ENCODE data around the gene MYL6. TPM values are rescaled to one million over a fixed set of nuclear protein-coding genes. Genes with fewer than 3 reads are reported as not detected.

The MYL6 gene
- total RNA-seq, 4 donors from 2014 or later = 1,103 to 4,858 (median 2,577) TPM

- Histone ChIP-seq H3K36me3 (no peaks in the 10 kb centered on the region), H3K27me3 (no peaks in the 10 kb centered on the region), H3K9me3 (no peaks in the 10 kb centered on the region), H3K27ac (peak overlapping the region; percentile 98), H3K4me3 (peak overlapping the region in 1 of 2 donors; percentile 91), H3K4me1 (peaks cover 5 to 14% of the 10 kb centered on the region in 2 donors)
- DNase-seq = peak; percentile 79 to 85
- intact Hi-C loops (cut with DNase I; ENCODE audit: low total_unique reads) = loop anchor here (5.0 kb wide), 1 partner anchor 103 kb away; the partner anchor contains the start of genes NABP2 and RNF41
- TF ChIP-seq POLR2A (IDR thresholded peaks at IDR 0.05) = no peak
- peak; percentile 72 to 94 (median 88) for TF ChIP-seq CTCF (IDR thresholded peaks at IDR 0.05)
Observed at GRCh38 chr12:56119361-56119796, 38.8 kb upstream of the MYL6 start.

- H3K36me3 ChIP-seq = no peaks in the 10 kb centered on the region
- H3K9me3 ChIP-seq = no peaks in the 10 kb centered on the region
- no peak for DNase-seq
- TF ChIP-seq POLR2A (IDR thresholded peaks at IDR 0.05) = no peak
- no peak for TF ChIP-seq CTCF (IDR thresholded peaks at IDR 0.05)
- H3K4me3 ChIP-seq = no peak overlapping the region
- peak overlapping the region; percentile 98 for H3K27ac ChIP-seq
- H3K4me1 ChIP-seq = peaks cover 5 to 14% of the 10 kb centered on the region in 2 donors
- no peaks in the 10 kb centered on the region for H3K27me3 ChIP-seq
- intact Hi-C loops (cut with DNase I; ENCODE audit: low total_unique reads) = no loop called here
Observed at GRCh38 chr12:56120158-56120846, 37.9 kb upstream of the MYL6 start.

- intact Hi-C loops (cut with DNase I; ENCODE audit: low total_unique reads) = no loop called here
- Histone ChIP-seq H3K27me3 (no peaks in the 10 kb centered on the region), H3K36me3 (no peaks in the 10 kb centered on the region), H3K4me3 (no peak overlapping the region), H3K4me1 (peaks cover 5 to 20% of the 10 kb centered on the region in 2 donors), H3K27ac (peak overlapping the region in 1 of 2 donors; percentile 98), H3K9me3 (no peaks in the 10 kb centered on the region)
- TF ChIP-seq CTCF (IDR thresholded peaks at IDR 0.05) = no peak
- no peak for TF ChIP-seq POLR2A (IDR thresholded peaks at IDR 0.05)
- DNase-seq = no peak
Observed at GRCh38 chr12:56121204-56121870, 36.8 kb upstream of the MYL6 start.

GRCh38 chr12:56122637-56123036 lies 35.5 kb upstream of the MYL6 start:
- intact Hi-C loops (cut with DNase I; ENCODE audit: low total_unique reads) = no loop called here
- no peaks in the 10 kb centered on the region for H3K9me3 ChIP-seq
- TF ChIP-seq CTCF (IDR thresholded peaks at IDR 0.05) (no peak), POLR2A (IDR thresholded peaks at IDR 0.05) (no peak)
- H3K4me3 ChIP-seq = no peak overlapping the region
- peak overlapping the region in 1 of 2 donors; percentile 30 for H3K27ac ChIP-seq
- DNase-seq = no peak
- H3K36me3 ChIP-seq = no peaks in the 10 kb centered on the region
- H3K4me1 ChIP-seq = peaks cover 13 to 20% of the 10 kb centered on the region in 2 donors
- H3K27me3 ChIP-seq = no peaks in the 10 kb centered on the region

GRCh38 chr12:56124133-56124532 lies 34.0 kb upstream of the MYL6 start:
- Histone ChIP-seq H3K27me3 (no peaks in the 10 kb centered on the region), H3K9me3 (no peaks in the 10 kb centered on the region), H3K4me3 (no peak overlapping the region), H3K4me1 (peaks cover 10 to 13% of the 10 kb centered on the region in 2 donors), H3K27ac (peak overlapping the region in 1 of 2 donors; percentile 89), H3K36me3 (no peaks in the 10 kb centered on the region)
- DNase-seq = no peak
- intact Hi-C loops (cut with DNase I; ENCODE audit: low total_unique reads) = no loop called here
- TF ChIP-seq POLR2A (IDR thresholded peaks at IDR 0.05) = no peak
- no peak for TF ChIP-seq CTCF (IDR thresholded peaks at IDR 0.05)

Data from uterus (tissue), 4 donors.